Measurements from ENCODE around the gene PLD6. TPM values are rescaled to one million over a fixed set of nuclear protein-coding genes. Genes with fewer than 3 reads are reported as not detected.

Gene PLD6
- total and polyA plus RNA-seq, 2 donors = 1.9 to 3.8 TPM

- no peak overlapping the region for H3K27ac ChIP-seq (ENCODE audit: low read depth in 1 of 2, low read length in 1 of 2)
- no peaks in the 10 kb centered on the region for H3K9me3 ChIP-seq (ENCODE audit: control insufficient read depth in 2 of 2, insufficient read depth in 1 of 2, low read length in 1 of 2)
- H3K27me3 ChIP-seq (ENCODE audit: control insufficient read depth in 2 of 2, insufficient read depth in 1 of 2, low read length in 1 of 2) = no peaks in the 10 kb centered on the region
- H3K4me1 ChIP-seq (ENCODE audit: control insufficient read depth in 2 of 2, insufficient read depth in 2 of 2, low read length in 2 of 2) = no peaks in the 10 kb centered on the region
- peaks cover 64 to 71% of the 10 kb centered on the region in 2 donors for H3K36me3 ChIP-seq (ENCODE audit: control insufficient read depth in 2 of 2, insufficient read depth in 2 of 2, low read length in 1 of 2)
- no peak overlapping the region for H3K4me3 ChIP-seq (ENCODE audit: low read length in 2 of 2)
- DNase-seq (ENCODE audit: low read depth in 6 of 9, low spot score in 9 of 9) = no peak
- 95% methylated on average over 26 of the region's 26 CpGs for WGBS
Measured at GRCh38 chr17:17229416-17230384, 23.6 kb upstream of the PLD6 start.

GRCh38 chr17:17228521-17229279 is 22.6 kb upstream of the PLD6 start:
- WGBS = 97% methylated on average over 17 of the region's 17 CpGs
- no peaks in the 10 kb centered on the region for H3K4me1 ChIP-seq (ENCODE audit: control insufficient read depth in 2 of 2, insufficient read depth in 2 of 2, low read length in 2 of 2)
- peaks cover 74 to 80% of the 10 kb centered on the region in 2 donors for H3K36me3 ChIP-seq (ENCODE audit: control insufficient read depth in 2 of 2, insufficient read depth in 2 of 2, low read length in 1 of 2)
- H3K27ac ChIP-seq (ENCODE audit: low read depth in 1 of 2, low read length in 1 of 2) = no peak overlapping the region
- H3K27me3 ChIP-seq (ENCODE audit: control insufficient read depth in 2 of 2, insufficient read depth in 1 of 2, low read length in 1 of 2) = no peaks in the 10 kb centered on the region
- H3K9me3 ChIP-seq (ENCODE audit: control insufficient read depth in 2 of 2, insufficient read depth in 1 of 2, low read length in 1 of 2) = no peaks in the 10 kb centered on the region
- no peak overlapping the region for H3K4me3 ChIP-seq (ENCODE audit: low read length in 2 of 2)
- no peak for DNase-seq (ENCODE audit: low read depth in 6 of 9, low spot score in 9 of 9)

GRCh38 chr17:17227608-17228520 is 21.7 kb upstream of the PLD6 start:
- WGBS = 97% methylated on average over 25 of the region's 25 CpGs
- peaks cover 79 to 85% of the 10 kb centered on the region in 2 donors for H3K36me3 ChIP-seq (ENCODE audit: control insufficient read depth in 2 of 2, insufficient read depth in 2 of 2, low read length in 1 of 2)
- no peak for DNase-seq (ENCODE audit: low read depth in 6 of 9, low spot score in 9 of 9)
- H3K4me1 ChIP-seq (ENCODE audit: control insufficient read depth in 2 of 2, insufficient read depth in 2 of 2, low read length in 2 of 2) = no peaks in the 10 kb centered on the region
- no peaks in the 10 kb centered on the region for H3K9me3 ChIP-seq (ENCODE audit: control insufficient read depth in 2 of 2, insufficient read depth in 1 of 2, low read length in 1 of 2)
- no peaks in the 10 kb centered on the region for H3K27me3 ChIP-seq (ENCODE audit: control insufficient read depth in 2 of 2, insufficient read depth in 1 of 2, low read length in 1 of 2)
- H3K27ac ChIP-seq (ENCODE audit: low read depth in 1 of 2, low read length in 1 of 2) = no peak overlapping the region
- no peak overlapping the region for H3K4me3 ChIP-seq (ENCODE audit: low read length in 2 of 2)

- Histone ChIP-seq H3K4me1 (ENCODE audit: control insufficient read depth in 2 of 2, insufficient read depth in 2 of 2, low read length in 2 of 2) (no peaks in the 10 kb centered on the region), H3K9me3 (ENCODE audit: control insufficient read depth in 2 of 2, insufficient read depth in 1 of 2, low read length in 1 of 2) (no peaks in the 10 kb centered on the region), H3K27ac (ENCODE audit: low read depth in 1 of 2, low read length in 1 of 2) (no peak overlapping the region), H3K36me3 (ENCODE audit: control insufficient read depth in 2 of 2, insufficient read depth in 2 of 2, low read length in 1 of 2) (peaks cover 78 to 83% of the 10 kb centered on the region in 2 donors), H3K27me3 (ENCODE audit: control insufficient read depth in 2 of 2, insufficient read depth in 1 of 2, low read length in 1 of 2) (no peaks in the 10 kb centered on the region), H3K4me3 (ENCODE audit: low read length in 2 of 2) (no peak overlapping the region)
- 98% methylated on average over 16 of the region's 16 CpGs for WGBS
- DNase-seq (ENCODE audit: low read depth in 6 of 9, low spot score in 9 of 9) = no peak
Measured at GRCh38 chr17:17226451-17227265, 20.5 kb upstream of the PLD6 start.

- Histone ChIP-seq H3K4me1 (ENCODE audit: control insufficient read depth in 2 of 2, insufficient read depth in 2 of 2, low read length in 2 of 2) (no peaks in the 10 kb centered on the region), H3K27ac (ENCODE audit: low read depth in 1 of 2, low read length in 1 of 2) (no peak overlapping the region), H3K9me3 (ENCODE audit: control insufficient read depth in 2 of 2, insufficient read depth in 1 of 2, low read length in 1 of 2) (no peaks in the 10 kb centered on the region), H3K27me3 (ENCODE audit: control insufficient read depth in 2 of 2, insufficient read depth in 1 of 2, low read length in 1 of 2) (no peaks in the 10 kb centered on the region), H3K36me3 (ENCODE audit: control insufficient read depth in 2 of 2, insufficient read depth in 2 of 2, low read length in 1 of 2) (peaks cover 82 to 84% of the 10 kb centered on the region in 2 donors), H3K4me3 (ENCODE audit: low read length in 2 of 2) (no peak overlapping the region)
- DNase-seq (ENCODE audit: low read depth in 6 of 9, low spot score in 9 of 9) = no peak
- 99% methylated on average over 10 of the region's 10 CpGs for WGBS
Measured at GRCh38 chr17:17225901-17226300, 19.8 kb upstream of the PLD6 start.

GRCh38 chr17:17224137-17224536 is 18.0 kb upstream of the PLD6 start:
- no peak overlapping the region for H3K27ac ChIP-seq (ENCODE audit: low read depth in 1 of 2, low read length in 1 of 2)
- no peak overlapping the region for H3K4me3 ChIP-seq (ENCODE audit: low read length in 2 of 2)
- H3K27me3 ChIP-seq (ENCODE audit: control insufficient read depth in 2 of 2, insufficient read depth in 1 of 2, low read length in 1 of 2) = no peaks in the 10 kb centered on the region
- 92% methylated on average over 8 of the region's 8 CpGs for WGBS
- no peaks in the 10 kb centered on the region for H3K4me1 ChIP-seq (ENCODE audit: control insufficient read depth in 2 of 2, insufficient read depth in 2 of 2, low read length in 2 of 2)
- DNase-seq (ENCODE audit: low read depth in 6 of 9, low spot score in 9 of 9) = no peak
- H3K9me3 ChIP-seq (ENCODE audit: control insufficient read depth in 2 of 2, insufficient read depth in 1 of 2, low read length in 1 of 2) = no peaks in the 10 kb centered on the region
- H3K36me3 ChIP-seq (ENCODE audit: control insufficient read depth in 2 of 2, insufficient read depth in 2 of 2, low read length in 1 of 2) = peaks cover 76 to 78% of the 10 kb centered on the region in 2 donors

- WGBS = 99% methylated on average over 16 of the region's 16 CpGs
- no peaks in the 10 kb centered on the region for H3K27me3 ChIP-seq (ENCODE audit: control insufficient read depth in 2 of 2, insufficient read depth in 1 of 2, low read length in 1 of 2)
- no peak for DNase-seq (ENCODE audit: low read depth in 6 of 9, low spot score in 9 of 9)
- no peak overlapping the region for H3K27ac ChIP-seq (ENCODE audit: low read depth in 1 of 2, low read length in 1 of 2)
- no peak overlapping the region for H3K4me3 ChIP-seq (ENCODE audit: low read length in 2 of 2)
- peaks cover 75 to 78% of the 10 kb centered on the region in 2 donors for H3K36me3 ChIP-seq (ENCODE audit: control insufficient read depth in 2 of 2, insufficient read depth in 2 of 2, low read length in 1 of 2)
- H3K9me3 ChIP-seq (ENCODE audit: control insufficient read depth in 2 of 2, insufficient read depth in 1 of 2, low read length in 1 of 2) = no peaks in the 10 kb centered on the region
- H3K4me1 ChIP-seq (ENCODE audit: control insufficient read depth in 2 of 2, insufficient read depth in 2 of 2, low read length in 2 of 2) = no peaks in the 10 kb centered on the region
Measured at GRCh38 chr17:17223736-17224135, 17.6 kb upstream of the PLD6 start.

GRCh38 chr17:17221329-17221728 is 15.2 kb upstream of the PLD6 start:
- Histone ChIP-seq H3K4me1 (ENCODE audit: control insufficient read depth in 2 of 2, insufficient read depth in 2 of 2, low read length in 2 of 2) (no peaks in the 10 kb centered on the region), H3K27ac (ENCODE audit: low read depth in 1 of 2, low read length in 1 of 2) (no peak overlapping the region), H3K9me3 (ENCODE audit: control insufficient read depth in 2 of 2, insufficient read depth in 1 of 2, low read length in 1 of 2) (no peaks in the 10 kb centered on the region), H3K36me3 (ENCODE audit: control insufficient read depth in 2 of 2, insufficient read depth in 2 of 2, low read length in 1 of 2) (peaks cover 73 to 79% of the 10 kb centered on the region in 2 donors), H3K27me3 (ENCODE audit: control insufficient read depth in 2 of 2, insufficient read depth in 1 of 2, low read length in 1 of 2) (no peaks in the 10 kb centered on the region), H3K4me3 (ENCODE audit: low read length in 2 of 2) (no peak overlapping the region)
- WGBS = 97% methylated on average over 22 of the region's 22 CpGs
- no peak for DNase-seq (ENCODE audit: low read depth in 6 of 9, low spot score in 9 of 9)
